NCI-H460 (cell line): Measurements from ENCODE around the gene LMBRD2. TPM values are rescaled to one million over a fixed set of nuclear protein-coding genes. Genes with fewer than 3 reads are reported as not detected.

Experiments used
- DNase-seq: peaks from one replicate; pipeline ENCODE4 v3.0.0-alpha.2; 2016; ENCODE audit warnings: low read depth; ENCODE audit errors: extremely low read depth
- small RNA-seq, 2 experiments: library from RNA; depleted of rRNA; stranded (forward); fragments of <200 nt; gene quantifications; one replicate each; pipeline ENCODE3, GENCODE V24; 2014
- total RNA-seq: library from RNA; depleted of rRNA; stranded (reverse); fragments of >200 nt; shearing (Covaris generic); gene quantifications from 2 replicates; pipeline ENCODE4 v1.2.3, GENCODE V29; 2014; rRNA removed

The LMBRD2 gene
- total RNA-seq, 1 experiment from 2014 or later, result 11.5 TPM

GRCh38 chr5:36055984-36056383 lies 95.7 kb downstream of the LMBRD2 start:
- no peak for DNase-seq

GRCh38 chr5:36054647-36055046 lies 97.0 kb downstream of the LMBRD2 start:
- no peak for DNase-seq

- no peak for DNase-seq
Measured at GRCh38 chr5:36052538-36052937, 99.1 kb downstream of the LMBRD2 start.

GRCh38 chr5:36049949-36050348 lies 101.7 kb downstream of the LMBRD2 start:
- DNase-seq, result no peak

Small RNAs within 50 kb of the gene (small RNA-seq; reads per million reads assigned to genes)
- gene AC016612.1 (0 reads per million in 2 experiments), gene MIR580 (0.04 to 1.4 reads per million in 2 experiments), gene RNU6-1305P (0 reads per million in 2 experiments)

Other genes starting within 250 kb of the LMBRD2 start
- not detected in 2 replicates for gene CAPSL, start 213.3 kb downstream of the LMBRD2 start, total RNA-seq
- gene UGT3A1, start 160.5 kb downstream of the LMBRD2 start, total RNA-seq, result not detected in 2 replicates
- not detected in 2 replicates for gene UGT3A2, start 85.0 kb downstream of the LMBRD2 start, total RNA-seq
- 33.3 and 35.0 TPM in 2 replicates for gene SKP2, start 224 bp upstream of the LMBRD2 start, total RNA-seq
- 27.3 and 33.6 TPM in 2 replicates for gene NADK2, start 90.0 kb upstream of the LMBRD2 start, total RNA-seq
- gene RANBP3L, start 150.0 kb upstream of the LMBRD2 start, total RNA-seq, result 0.17 TPM in 1 of 2 replicates, not detected in the other